Stimulated activated CD4-positive, alpha-beta T cell treated with anti-CD3 and anti-CD28 coated beads, Interleukin-1b, Interleukin-23, amount 100 ng/mL, for 24 hours (primary cell): ENCODE data around the gene ANKFN1.
"Not testable (repeated sequence)": the region's sequence is repeated elsewhere in the genome, so short reads cannot be mapped to it uniquely, and the experiment has no call there.

ENCODE experiments used
- DNase-seq, 4 experiments: peaks; one replicate each; pipeline ENCODE4 v3.0.0-alpha.2; 2020; ENCODE audit warnings: low read depth in 4 of 4, low spot score in 1 of 4

ANKFN1 gene

DNA sequence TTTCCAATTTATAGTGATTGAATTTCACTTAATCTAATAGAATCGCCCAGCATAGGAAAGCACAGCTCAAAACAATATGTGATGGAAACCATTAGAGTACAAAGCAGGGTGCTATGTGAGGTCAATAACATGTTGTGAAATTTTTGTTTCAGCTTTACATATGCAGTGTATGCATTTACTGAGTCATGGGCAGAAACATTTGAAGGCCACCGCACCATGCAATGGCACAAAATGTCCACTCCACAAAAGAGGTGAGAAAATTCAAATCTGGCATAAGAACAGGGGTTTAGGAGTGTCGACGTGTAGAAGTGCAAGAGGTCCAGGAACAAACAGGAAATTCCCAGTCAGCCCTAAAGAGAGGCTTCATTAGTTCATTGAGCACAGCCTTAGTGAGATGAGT is 131.2 kb downstream of the ANKFN1 start:
- DNase-seq, result no peak

DNA sequence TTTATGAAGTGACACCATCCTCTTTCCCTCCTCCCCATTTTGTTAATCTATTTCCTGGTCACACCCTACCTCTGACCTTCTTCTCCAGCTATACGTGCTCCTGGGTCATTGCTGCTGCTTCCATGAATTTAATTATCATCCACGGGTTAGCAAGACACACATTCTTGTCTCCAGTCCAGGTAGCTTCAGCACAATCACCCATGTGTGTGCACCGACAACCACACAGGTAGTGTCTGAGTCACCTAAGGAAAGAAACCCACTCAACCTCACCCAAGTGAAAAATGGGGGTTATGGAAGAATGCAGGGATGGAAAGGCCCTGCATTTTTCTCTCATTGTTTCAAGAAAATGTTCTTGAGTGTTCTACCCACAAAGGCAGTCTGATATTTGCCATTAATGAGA is 135.5 kb downstream of the ANKFN1 start:
- not testable (repeated sequence) for DNase-seq

DNA sequence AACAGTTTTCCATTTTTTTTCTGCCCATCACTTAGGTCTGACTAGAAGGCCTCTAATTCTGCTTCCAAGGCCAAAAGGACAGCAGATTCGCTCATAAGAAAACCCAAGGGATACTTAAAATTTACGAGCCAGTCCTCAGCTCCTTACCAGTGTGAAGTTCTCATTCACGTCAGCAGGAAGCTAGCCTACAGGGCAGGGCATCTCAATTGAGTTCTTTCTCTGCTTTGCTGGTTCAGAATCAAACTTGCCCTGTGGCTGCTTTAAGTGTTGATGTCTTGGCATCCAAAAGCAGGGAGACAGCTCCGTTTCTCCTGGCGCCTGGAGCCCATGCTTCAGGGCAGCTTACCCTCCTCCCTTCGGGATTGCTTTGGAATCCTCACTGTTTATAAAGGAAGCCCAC is 136.0 kb downstream of the ANKFN1 start:
- DNase-seq, result no peak

DNA sequence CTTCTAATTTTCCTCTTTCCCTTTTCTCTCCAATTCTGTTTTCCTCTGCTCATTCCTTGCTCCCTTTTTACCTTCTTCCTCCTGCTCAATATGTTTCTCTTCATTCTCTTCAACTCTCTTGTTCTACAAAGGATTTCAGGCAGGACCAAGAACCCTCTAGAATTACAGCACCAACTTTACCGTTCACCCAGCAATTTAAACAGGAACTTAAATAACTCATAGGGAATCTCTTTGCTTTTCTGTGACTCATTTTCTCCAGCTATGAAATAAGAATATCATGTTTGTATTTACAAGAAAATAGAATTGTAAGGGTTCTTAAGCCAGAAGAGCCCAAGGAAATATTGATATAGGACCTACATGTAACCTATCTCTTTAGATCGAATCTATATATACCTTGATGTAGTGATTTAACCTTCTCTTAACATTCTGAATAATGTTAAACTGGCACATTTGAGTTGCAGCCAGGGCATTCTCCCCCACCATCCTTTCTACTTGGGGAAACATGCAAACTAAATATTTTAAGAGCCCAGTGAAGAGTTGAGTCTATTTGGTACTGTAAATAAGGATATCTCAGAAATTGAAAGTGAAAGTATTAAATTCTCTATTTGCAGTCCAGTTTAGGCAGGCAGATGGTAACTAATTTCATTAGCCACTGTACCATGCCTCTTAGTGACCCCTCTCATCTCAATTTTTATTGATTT is 137.0 kb downstream of the ANKFN1 start:
- DNase-seq, result no peak

DNA sequence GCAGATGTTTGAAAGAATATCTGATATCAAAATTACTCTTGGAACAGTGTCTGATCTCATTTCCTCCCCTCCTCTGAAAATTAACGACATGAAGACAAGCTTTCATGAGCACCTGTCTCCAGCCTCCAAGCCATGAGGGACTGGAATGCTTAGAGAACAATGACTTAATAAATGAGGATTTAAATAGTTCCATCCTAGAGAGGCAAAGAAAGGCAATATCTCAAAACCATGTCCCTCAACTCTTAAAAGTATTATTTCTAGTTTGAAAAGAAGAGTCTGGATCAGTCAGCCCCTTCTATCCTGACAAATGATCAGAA is 137.5 kb downstream of the ANKFN1 start:
- DNase-seq, result no peak

DNA sequence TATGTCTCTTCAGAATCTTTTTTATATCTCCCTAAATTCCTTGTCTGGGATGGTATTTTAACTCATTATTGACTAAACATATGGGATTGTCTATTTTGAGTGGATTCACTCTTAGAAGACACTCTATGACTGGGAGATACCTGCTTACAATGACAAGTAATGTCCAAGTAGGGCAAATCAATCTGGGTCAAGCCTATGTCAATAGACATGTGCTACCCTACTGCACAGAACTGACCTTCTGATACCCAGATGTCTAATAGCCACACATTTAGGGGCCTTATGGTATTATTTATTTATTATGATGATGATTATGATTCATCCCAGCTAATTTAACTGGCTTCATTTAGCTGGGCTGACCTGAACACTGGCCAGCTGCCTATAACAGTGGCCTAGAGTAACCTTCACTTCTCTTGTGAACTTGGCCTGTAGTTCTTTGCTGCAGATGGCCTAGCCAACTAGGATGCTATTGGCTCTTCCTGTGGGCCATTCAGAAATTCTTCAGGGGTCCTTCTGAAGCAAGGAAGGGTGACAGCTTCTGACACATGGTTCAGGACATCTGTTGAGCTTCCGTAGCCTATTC is 138.0 kb downstream of the ANKFN1 start:
- no peak for DNase-seq

DNA sequence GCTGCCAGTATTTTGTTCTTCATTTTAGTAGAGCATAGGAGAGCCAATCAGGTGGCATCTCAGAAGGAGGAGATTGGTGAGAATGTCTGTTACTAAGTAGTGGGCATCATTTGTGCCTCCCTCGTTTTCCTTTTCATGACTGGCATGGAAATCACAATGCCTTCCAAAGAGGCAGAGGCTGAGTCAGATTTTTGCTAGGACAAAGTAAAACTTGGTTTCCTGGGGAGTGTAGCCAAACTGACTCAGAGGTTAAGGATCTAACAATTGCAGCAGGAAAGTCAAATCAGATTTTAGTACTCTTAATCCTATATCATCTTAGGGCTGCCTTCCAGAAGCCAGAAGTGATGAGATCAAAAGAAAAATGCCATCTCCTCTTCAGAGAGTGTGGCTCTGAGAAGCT is 138.7 kb downstream of the ANKFN1 start:
- no peak for DNase-seq

DNA sequence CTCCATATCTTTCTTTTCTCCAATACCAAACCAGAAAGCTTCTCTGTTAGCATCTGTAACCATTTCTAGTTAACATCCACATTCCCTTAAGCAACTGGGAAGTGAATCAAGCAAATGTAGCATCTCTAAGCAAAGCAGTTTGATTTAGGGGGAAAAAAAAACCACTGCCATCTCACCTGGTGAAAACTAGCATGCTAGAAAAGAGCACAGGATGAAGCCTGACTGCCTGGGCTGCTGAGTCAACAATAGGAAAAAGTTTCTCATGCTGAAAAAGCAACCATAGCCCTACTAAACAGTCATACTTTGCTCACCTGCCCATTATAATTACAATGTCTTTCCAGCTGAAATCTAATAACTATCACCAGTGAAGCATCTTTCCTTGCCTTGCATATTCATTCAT is 139.3 kb downstream of the ANKFN1 start:
- DNase-seq, result no peak

DNA sequence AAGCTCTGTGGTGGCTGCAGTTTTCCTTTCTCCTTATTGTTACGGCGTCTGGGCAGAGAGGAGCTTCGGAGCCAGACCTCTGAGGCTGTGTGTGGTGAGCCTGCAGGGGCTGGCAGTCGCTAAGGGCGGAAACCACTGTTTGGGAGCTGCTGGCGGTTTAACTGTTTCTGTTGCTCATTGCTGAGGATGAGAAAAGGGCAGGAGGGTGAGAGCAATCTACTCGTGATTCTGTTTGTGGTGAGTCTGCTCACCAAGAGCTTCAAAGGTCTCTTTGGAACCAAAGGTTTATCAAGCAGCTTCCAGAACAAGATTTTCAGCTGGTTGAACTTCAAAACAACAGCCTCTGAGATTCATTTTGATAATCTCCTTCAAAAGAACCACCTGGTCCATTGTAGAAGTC is 143.9 kb downstream of the ANKFN1 start:
- no peak for DNase-seq

DNA sequence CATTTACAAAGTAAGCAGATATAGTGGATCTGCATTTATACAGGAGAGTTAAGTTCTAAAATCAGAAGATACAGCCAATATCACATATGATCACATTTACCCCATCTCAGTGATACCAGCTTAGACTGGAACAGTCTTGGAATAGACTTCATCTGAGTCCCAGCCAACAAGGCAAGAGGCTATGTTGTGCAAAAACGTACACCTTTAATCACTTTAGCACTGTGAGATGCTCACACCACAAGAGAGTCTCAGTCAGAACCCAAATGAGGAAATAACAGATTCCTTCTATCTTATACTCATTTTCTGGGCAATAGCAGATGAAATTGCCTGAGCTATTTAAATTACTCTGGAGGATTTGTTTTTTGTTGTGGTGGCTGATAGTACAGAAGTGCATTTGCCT is 145.6 kb downstream of the ANKFN1 start:
- DNase-seq, result no peak

DNA sequence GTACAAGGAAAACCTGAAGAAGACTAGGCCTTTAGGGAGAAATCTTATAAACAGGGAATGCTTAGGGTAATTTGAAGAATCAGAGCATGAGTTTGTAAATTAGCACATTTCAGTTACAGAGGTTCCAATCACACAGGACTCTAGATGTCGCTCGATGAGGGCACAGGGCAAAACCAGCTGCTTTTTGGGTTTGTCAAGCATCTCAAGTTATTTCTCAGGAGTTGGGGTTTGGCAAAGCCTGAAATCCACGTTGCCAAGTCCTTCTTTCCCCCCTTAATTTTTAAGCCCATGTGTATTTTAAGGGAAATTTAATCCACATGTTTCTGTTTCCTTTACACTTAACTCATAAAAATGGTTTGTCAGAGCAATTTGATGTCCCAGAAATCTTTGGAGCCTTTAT is 146.9 kb downstream of the ANKFN1 start:
- DNase-seq, result no peak

DNA sequence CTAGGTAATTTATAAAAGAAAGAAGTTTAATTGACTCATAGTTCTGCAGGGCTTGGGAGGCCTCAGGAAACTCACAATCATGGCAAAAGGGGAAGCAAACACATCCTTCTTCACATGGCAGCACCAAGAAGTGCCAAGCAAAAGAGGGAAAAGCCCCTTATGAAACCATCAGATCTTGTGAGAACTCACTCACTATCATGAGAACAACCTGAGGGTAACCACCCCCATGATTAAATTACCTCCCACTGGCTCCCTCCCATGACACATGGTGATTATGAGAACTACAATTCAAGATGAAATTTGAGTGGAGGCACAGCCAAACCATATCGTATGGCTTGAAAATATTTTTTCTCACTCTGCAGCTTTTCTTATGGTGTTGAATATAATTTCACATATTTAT is 151.7 kb downstream of the ANKFN1 start:
- no peak for DNase-seq

DNA sequence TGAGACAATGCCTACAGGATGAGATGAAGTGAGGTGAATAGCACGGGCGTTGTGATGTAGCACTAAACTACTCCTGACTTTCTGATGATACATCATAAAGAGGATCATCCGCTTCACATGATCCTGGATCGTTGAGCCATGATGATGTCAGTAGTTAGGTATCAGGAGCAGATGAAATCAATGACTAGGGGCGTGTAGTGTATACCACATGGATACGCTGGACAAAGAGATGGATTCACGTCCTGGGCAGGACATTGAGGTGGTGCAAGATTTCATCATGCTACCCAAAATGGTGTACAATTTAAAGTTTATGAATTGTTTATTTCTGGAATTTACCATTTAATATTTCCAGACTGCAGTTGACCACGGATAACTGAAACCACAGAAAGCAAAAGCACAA is 156.6 kb downstream of the ANKFN1 start:
- DNase-seq, result no peak

DNA sequence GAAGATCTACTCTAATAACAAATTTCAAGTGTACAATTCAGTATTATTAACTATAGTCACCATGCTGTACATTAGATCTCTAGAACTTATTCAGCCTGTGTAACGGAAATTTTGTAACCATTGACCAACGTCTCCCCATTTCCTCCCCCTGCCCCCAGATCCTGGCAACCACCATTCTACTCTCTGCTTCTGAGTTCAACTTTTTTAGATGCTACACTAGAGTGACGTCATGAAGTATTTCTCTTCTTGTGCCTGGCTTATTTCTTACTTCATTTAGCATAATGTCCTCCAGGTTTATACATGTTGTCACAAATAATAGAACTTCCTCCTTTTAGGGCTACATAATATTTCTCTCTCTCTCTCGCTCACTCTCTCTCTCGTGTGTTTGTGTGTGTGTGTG is 157.5 kb downstream of the ANKFN1 start:
- no peak for DNase-seq

DNA sequence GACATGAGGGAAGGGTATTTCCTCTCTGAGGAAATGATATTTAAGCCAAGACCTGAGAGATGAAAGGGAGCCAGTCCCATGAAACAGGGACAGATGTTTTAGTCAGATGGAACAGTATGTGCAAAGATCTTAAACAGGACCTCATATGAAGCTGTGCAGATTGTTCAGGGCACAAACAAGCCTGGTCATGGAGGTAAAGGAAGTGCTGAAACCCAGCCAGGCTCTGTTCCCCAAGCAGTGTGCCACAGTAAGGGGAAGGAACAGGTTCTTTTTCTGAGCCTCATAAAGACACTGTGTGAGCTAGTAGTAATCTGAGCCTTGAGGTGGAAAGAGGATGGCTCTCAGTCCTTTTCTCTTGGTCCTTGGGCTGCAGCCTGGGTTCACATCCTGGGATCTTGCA is 159.9 kb downstream of the ANKFN1 start:
- DNase-seq, result no peak

DNA sequence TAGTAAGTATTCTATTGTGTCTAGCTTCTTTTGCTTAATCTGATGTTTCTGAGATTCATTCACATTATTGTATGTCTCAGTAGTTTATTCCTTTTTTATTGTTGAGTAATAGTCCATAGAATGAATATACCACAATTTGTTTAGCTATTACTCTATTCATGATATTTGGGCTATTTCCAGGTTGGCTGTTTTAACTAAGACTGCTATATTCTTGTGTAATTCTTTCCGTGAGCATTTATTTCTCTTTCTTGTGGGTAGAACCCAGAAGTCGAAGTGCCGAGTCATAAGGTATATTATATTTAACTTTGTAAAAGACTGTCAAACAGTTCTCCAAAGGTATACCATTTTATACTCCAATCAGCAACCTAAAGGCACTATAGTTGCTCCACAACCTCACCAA is 160.8 kb downstream of the ANKFN1 start:
- no peak for DNase-seq

DNA sequence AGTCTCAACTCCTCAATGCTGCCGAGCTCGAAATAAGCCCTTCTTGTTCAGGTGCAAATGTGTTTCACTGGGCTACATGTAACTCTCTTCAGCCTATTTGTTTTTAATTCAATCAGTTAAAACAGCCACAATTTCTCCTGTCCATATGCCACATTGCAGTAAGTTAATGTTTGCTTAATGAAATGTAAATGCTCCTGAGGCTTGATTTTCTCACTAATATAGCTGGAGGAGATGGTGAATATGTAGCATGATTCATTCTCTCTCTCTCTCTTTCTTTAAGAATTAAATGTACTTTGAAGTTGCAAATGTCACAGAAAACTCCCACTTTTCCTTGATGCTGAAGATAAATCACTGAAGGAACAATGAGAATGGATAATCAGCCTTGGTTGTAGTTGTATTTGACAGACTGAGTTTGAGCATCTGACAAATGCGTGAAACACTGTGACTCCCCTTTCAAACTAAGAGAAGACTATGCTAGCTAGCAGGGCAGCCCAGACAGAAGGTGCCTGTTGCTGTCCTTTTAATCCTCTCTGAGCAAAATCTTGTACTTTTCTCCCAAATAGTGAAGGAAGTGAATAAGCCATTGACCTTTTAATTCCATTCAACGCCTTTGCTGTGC is 161.8 kb downstream of the ANKFN1 start:
- no peak for DNase-seq

DNA sequence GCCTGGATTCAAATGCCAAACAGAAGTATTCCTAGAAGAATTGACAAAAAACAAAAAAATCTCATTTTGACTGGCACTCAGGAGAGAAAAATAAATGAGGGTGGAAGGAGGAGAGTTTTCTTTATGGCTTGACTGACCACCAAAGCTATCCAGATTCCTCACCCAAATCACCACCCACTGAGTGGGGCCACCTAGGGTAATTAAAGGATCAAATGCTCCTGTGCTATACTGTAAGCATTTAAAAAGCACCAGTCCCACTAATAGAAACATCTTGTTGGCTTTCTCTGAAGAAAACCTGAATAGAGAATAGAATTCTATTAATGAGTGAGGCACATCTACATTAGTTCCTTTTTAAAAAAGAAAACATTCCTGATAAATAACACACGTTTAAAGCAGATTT is 163.3 kb downstream of the ANKFN1 start:
- no peak for DNase-seq

DNA sequence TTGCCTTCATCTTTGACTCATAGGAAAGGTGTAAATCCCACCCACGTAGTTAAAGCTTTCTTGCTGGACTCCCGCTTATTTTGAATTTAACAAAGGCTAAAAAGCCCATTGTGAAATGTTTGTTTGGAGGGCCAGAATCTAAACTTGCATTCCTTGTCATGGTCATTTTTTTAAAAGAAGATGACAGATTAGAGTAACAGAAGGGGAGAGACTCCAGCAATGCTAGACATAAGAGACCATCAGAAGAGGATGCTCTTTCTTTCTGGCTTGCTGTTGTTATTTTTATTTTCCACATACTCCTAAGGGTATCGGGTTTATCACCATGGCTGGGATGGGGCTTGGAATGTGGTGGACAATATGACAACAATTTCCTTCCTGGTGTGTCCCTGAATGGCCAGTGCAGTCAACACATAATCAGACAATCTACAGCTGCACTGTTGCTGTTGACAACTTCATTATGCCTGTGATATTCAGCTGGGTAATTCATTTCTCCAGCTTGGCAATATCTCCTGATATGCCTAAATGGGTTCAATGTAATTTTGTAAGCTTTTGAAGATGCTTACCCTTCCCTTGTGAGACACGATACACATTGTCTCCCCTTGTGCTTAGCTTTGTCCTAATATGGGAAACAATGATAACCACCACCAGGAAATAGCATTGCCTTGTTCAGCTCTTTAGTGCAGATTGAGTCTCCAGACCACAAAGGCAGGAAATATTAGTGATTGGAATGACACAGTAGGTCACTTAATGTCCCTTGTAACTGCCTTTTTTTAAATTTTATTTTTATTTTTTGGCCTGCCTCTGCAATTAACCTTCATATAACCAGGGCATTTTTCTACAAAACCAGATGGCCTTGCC is 164.3 kb downstream of the ANKFN1 start:
- DNase-seq, result no peak

DNA sequence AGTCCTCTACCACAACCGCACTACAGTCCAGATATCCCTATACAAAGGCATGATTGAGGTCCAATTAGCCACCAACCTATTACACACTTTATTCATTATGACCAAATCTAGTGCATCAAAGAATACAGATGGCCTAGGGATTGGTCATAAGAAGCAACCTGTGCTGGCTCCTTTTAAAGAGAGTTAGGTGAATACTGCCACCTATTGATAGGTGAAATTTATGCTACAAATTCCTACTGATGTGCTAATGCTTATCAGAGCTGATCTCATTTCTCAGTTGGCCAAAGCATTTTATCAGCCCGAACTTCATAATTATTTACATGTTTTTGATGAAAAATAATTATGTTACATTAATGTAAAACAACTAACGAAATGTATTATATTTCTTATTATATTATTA is 166.3 kb downstream of the ANKFN1 start:
- DNase-seq, result no peak

DNA sequence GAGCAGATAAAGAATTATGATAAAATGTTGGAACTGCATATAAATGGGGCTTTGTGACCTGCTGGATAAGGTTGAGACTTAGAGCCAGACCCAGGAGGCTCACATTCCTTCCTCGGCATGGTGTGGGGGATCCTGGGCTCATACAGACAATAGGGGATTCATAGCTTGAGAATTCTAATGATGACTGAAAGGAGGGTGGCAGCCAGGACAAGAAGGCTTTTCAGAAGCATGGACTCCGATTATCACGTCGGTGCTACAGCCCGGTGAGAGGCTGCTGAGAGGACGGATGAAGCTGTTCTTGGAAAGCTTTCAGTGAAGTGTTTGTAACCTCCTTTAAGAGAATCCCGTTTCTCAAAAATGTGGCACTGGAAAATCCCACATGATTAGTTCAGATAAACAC is 167.2 kb downstream of the ANKFN1 start:
- DNase-seq, result no peak

DNA sequence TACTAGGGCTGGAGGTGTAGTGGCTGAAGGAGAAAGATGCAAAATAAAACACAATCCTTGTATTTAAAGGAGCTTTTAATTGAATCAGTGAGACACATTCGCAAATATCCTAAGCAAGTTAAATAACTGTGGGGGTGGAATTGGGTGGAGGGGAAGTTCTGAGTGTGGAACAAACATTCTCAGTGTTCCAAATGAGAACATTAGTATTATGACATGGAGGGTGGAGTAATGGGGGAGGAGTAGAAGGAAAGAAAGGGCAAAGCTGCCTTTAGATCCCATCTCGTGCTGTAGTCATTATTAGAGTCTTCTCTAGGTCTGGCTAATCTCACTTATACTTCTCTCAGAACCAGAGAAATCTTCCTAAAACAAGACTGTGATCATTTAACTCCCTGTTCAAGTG is 169.7 kb downstream of the ANKFN1 start:
- no peak for DNase-seq
